HG02798 (cell line): Measurements from ENCODE around the gene RANBP3.
"Not testable (repeated sequence)": the region's sequence is repeated elsewhere in the genome, so short reads cannot be mapped to it uniquely, and the experiment has no call there.

Source experiments
- ATAC-seq: cut with Tn5 transposase; IDR thresholded peaks from one replicate; pipeline ENCODE4 v1.9.1; 2021; ENCODE audit warnings: mild to moderate bottlenecking; ENCODE audit not compliant: unreplicated experiment, poor library complexity

Gene RANBP3

DNA sequence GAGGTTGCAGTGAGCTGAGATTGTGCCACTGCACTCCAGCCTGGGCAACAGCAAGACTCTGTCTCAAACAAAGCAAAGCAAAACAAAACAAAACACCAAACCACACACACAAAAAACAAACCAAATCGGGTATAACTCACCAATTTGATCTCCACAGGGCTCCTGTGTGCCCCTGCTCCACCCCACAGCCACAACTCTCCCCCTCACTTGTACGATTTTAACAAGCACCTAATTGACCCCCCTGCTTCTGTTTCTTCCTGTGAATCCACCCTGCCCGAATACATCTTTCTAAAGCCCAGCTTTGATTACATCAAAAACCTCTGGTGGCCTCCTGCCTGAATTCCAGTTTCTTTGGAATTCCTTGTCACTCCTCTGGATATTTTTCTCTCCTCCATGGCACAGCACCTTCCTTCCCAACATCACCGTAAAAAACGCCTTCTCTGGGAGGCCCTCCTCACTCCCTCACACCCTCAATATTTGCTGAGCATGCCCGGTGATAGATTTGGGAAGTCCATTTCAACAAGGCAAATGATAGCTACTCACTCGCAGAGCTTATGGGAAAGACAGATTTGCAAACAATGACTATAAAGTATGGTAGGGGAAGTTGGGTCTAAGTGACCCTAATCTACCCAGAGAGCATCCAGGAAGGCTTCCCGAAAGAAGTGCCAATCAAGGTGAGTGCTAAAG is 11.6 kb upstream of the RANBP3 start:
- ATAC-seq: no peak

DNA sequence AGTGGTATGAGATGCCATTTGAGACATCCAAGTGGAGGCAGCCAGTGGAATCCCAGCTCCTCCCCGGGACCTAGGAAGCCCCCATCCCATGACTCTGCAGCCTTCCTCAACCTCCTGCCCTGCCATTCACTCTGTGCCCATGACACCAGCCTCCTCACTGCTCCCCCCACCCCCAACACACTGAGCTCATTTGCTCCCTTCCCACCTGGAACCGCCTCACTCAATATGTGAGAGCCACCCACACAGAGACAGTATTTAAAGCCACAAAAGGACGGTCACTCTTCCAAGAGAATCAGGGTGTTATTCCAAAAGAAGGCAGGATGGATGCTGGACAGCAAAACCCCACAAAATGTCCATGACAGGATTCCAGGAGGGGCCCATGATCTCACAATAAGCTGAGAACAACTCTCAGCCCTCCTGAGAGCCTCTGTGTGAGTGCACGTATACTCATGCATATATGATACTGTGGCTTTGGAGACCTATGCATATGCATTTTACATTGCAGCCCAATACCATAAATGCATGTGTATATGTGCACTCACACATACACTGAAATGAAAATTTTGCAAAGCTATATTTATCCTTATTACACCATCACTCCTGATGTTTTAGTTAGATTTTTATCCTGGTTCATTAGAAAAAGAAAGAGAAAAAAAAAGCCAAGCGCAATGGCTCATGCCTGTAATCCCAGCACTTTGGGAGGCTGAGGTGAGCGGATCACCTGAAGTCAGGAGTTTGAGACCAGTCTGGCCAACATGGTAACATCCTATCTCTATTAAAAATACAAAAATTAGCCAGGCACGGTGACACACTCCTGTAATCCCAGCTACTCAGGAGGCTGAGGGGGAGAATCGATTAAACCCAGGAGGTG is 10.8 kb upstream of the RANBP3 start:
- no peak for ATAC-seq

DNA sequence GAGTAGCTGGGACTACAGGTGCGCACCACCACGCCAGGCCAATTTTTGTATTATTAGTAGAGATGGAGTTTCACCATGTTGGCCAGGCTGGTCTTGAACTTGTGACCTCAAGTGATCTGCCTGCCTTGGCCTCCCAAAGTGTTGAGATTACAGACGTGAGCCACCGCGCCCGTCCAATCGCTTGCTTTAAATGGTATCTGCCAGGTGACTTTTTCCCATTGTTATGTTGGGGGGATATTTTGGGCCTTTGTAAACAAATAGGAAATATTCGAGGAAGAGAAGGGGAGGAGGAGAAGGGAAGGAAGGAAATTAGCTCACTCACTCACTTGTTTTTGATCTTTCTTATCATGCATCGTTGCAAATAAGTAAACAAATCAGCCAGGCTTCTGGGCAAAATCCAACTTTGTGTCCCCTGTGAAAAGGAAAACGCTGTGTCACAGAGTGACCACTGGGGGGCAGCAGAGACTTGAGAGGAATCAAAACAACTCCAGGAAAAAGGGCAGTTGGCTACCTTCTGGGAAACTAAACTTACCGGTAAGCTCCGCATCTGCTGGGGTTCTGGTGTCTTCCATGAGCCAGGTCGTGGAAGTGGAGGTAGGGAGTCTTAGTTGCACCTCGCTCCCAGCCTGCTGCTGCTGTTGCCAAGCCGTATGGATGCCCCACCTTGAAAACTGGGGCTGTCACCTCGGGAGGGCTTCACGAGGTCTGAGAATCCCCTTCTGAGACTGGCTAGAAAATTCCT is 9.3 kb upstream of the RANBP3 start:
- ATAC-seq: no peak

DNA sequence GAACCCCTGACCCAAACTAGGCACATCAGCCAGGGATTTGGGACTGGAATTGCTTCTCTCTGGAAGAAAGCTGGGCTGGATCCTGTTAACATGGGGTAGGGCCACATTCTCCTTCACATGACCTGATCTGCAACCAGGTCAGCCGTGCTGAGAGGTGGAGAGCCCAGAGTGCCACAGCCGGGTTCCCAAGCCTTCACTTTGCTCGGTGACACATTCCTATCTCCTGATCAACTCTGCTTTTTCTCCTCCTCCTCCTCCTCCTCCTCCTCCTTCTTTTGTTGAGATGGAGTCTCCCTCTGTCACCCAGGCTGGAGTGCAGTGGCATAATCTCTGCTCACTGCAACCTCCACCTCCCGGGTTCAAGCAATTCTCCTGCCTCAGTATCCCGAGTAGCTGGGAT is 7.9 kb upstream of the RANBP3 start:
- ATAC-seq: not testable (repeated sequence)

DNA sequence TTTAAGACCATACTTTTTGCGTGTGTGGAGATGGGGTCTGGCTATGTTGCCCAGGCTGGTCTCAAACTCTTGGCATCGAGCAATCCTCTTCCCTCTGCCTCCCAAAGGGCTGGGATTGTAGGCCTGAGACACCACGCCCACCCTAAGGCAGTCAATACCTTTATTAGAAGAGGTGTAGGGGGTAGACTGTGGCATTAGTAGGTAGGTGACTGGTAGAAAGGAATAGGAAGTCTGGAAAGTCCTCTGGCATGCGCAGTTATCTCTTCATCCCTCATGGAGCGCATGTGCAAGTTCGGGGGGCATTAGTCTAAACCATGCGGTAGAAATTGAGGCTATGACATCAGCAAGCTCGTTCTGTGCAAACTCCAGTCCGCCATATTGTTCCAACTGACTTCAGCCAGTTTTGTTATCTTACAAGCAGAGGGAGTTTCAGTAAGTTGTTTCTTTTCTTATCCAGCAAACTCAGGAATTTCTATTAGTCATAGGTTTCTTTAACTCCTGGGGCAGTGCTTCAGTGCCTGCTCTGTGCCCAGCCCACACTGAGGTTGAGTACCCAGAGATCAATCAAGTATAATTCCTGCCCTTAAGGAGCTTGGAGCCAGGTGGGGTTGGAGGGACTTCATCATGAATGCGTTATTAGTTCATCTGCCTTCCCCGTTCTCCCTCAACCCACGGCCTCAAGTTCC is 7.3 kb upstream of the RANBP3 start:
- no peak for ATAC-seq

DNA sequence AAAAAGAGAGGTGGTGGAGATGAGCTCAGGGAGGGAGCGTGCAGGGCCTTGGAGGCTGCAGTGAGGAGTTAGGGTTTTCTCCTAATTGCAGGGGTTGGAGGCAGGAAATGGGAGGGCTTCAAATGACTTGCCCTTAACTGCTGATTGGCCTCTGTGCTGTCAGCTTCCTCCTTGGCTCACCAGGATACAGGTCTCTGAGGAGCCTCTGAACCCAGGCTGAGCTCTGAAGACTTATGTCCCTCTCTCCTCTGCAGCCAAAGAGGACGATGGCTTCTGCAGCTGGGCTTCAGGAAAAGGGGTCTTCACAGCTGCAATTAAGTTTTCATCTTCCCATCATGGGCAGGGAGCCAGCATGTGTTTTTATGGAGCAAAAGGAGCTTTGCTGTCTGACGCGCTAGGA is 6.7 kb upstream of the RANBP3 start:
- ATAC-seq: no peak

DNA sequence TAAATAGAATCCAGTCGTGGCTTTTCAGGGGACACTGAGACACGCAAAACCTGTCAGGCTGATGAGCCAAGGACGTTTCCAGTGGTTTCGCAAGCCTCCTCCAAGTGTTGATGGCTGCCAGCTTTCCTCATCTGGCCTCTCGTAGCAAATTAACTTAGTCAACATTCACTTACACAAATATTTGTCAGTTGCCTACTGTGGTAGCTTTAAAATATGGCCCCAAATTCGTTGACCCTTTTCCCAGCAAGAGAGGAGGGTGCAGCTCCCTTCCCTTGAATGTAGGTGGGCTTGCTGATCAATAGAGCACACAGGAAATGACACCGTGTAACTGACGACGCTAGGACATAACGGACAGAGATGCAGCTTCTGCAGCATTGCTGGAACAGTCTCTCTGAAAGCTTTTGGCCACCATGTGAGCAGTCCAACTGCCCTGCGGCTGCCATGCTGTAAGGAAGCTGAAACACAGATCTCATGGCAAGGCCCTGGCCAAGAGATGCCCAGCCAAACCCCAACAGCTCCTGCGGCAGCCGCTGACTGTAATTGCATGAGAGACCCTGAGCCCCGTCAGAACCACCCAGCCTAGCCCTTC is 5.5 kb upstream of the RANBP3 start:
- no peak for ATAC-seq

DNA sequence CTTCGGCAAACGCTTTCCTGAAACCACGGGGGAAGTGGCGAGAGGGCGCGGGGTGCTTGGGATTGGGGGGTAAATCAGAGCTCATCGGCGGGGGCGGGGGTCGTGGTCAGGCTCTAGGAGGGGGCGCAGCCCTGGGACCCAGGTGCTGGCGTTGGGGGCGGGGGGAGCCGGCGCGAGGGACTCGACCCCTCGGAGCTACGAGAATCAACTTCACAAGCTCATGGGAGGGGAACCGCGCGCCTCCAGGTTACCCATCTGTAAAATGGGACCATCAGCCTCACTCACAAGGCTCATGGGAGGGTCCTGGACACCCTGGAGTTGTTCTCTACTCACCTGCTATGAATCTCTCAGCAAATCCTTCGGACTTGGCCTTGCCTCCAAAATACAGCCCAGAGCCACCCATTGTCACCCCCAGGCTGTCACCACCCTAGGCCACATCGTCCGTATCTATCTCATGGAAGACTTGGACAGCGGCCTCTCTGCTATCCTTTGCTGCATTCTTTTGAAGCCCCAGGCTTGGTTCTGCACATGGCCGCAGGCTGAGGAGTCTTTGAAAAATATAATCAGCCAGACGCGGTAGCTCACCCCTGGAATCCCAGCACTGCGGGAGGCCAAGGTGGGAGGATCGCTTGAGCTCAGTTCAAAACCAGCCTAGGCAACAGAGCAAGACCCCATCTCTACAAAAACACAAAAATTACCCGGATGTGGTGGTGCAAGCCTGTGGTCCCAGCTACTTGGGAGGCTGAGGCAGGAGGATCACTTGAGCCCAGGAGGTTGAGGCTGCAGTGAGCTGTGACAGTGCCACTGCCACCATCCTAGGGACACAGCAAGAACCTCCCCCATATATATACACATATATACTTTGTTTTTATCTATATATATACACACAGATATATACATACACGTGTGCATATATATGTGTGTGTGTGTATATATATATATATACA is 939 bp upstream of the RANBP3 start:
- ATAC-seq: no peak

DNA sequence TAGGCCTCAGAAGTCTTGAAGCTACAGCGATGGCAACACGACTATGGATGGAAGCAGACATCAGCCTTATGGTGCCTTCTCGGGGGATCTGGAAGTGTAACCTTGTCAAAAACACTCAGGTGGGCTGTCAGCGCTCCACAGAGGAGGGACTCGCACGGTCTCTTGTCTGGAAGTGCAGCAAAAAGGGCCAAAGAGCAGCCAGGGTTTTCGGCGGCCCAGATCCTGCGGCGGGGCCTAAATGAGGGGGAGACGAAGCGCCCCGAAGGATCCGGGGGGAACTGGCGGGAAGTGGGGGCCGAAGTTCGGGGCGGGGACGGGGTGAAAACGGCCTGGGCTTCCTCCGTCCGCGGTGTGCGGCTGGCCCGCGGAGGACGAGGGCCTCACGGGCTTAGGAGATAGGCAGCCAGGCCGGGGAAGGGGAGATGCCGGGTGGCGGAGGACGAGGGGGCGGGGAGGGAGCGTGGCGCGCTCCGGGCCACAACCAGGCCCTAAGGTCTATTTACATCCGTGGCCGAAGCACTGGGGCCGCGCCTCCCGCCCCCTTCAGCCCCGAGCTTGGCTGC is 637 bp downstream of the RANBP3 start:
- ATAC-seq: peak; percentile 0

DNA sequence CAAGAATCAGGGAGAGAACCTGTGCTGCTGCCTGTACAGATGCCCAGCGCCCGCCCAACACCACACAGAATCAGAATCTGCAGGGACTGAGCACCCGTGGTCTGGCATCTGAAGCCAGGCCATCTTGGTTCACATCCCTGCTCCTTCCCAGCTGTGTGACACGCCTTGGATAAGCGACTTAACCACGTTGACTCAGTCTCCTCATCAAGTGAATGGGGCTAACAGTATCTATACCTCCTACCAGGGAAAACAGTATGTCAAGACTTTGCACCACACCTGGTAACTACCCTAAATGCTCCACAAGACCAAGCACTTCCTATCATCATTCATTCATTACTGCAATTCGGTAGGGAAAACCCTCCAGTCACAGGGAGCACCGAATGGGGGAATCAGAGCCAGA is 1.2 kb downstream of the RANBP3 start:
- ATAC-seq: no peak

DNA sequence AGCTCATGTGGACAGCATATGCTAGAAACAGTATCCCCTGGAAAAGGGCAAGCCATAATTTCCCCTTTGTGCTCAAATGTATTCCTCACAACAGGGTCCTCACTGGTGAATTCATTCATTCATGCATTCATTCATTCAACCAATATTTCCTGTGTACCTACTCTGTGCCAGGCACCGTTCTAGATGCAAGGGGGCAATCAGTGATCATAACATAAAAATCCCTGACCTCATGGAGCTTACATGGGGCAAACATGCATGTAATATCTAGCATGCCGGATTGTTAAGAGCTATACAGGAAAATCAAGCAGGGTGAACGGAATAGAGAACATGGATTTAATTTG is 2.6 kb downstream of the RANBP3 start:
- ATAC-seq: no peak

DNA sequence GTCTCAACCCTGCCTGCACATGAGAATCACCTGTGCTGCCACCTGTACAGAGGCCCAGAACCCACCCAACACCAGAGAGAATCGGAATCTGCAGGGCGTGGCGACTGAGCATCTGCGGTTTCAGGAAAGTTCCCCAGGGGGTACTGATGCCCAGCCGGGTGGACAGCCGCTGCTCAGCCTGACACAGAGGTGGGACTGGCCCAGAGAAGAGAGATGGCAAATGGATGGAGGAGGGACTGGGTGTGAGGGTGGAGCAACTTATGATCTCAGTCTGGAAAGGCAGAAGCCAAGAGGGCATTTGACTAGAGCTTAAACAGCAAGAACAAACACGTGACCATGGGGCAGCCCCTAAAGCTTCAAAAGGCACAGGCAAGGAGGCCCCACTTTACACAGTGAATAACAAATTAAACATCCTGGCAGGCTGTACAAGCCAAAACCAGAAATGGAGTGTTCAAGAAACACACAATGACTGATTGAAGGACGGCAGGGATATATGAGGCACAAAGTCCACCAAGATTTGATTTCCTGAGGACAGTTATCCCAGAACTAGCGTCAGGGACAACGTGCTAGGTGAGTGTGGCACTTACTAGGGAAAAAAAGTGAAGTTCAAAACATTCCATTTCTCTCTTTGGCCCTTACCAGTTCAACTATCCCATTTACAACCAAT is 3.1 kb downstream of the RANBP3 start:
- no peak for ATAC-seq

DNA sequence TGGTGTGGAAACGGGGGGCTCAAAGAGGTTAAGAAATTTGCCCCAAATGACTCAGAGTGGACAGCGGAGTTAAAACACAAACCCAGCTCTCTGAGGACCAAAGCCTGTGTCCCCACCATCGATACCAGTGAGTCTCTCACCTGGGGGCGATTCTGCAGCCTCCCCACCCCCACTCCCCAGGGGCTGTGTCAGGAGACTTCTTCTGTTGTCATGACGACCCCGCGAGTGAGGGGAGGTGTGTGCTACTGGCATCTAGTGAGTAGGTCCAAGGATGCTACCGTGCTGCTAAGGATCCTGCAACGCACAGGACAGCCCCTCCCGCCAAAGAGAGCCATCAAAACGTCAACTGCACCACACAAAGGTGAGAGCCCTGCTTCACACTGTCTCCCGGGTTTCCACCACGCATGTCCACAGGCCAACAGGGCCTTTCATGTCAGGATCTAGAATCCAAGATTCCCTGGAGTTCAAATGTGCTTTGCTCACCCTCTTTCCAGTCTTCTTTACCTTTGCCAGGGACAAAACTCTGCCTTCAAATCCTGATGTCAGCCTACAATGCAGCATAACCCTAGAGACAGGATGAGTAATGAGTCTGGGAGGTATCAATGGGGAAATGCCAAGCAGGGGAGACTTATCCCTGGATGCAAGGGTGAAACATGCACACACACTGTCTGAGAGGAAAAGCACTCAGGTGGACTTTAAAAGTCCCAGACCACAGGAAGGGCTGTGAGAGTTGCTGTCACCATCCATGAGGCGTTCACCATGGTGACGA is 3.9 kb downstream of the RANBP3 start:
- no peak for ATAC-seq

DNA sequence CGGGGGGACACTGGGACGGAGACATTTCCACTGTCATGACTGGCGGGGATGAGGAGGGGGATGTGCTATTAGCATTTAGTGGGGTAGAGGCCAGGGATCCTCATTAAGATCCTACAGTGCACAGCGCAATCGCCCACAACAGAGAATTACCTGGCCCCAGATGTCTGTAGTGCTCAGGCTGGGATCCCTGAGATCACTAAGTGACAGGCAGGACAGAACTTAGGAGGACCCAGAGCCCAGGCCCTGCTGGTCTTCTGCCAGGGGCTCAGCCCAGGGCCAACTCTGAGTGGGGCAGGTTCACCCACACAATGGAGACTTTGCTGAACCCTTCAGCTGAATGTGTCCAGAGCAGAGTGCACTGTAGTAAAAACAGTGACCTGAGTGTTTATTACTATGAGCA is 4.6 kb downstream of the RANBP3 start:
- no peak for ATAC-seq

DNA sequence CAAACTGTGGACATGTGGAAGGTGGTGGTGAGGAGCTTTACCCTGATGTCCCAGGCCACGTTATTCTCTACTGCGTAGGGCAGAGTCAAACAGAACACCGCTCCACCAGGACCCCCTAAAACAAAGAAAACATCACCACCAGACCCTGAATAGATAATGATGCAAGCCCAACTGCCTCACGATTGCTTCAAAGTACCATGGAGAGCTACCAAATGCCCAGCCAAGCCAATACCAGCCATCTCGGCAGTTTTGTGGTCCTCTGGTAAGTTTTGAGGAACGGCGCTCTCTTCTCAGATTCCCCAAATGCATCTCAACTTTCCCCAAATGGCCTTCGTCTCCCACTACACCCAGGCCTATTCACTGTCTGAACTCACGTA is 5.6 kb downstream of the RANBP3 start:
- no peak for ATAC-seq

DNA sequence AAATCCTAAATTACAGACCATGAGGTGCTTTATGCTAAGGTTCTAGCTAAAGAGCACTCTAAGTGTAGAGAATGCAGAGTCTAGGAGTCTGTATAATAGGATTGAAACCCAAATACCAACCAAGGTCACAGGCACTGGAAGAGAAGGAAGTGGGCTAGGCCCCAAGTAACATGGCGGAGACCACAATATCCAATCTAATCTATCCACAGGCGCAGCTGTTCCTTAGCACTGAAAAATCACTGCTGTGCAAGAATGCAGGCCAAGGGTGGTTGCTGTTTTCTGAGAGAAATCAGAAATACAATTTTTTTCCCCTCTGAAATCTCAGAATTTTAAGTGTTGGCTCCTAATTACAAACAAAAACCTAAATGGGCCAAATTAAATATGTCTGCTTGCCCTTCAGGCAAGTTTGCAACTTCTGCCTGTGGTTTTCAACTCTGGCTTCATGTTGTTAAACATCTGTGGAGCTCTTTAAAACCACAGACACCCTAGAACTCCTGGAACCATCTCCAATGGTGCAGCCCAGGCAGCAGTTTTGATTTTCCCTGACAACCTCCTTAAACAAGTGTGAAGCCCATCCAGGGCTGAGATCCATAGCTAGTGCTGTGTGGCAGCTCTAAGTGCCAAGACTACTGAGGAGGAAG is 6.1 kb downstream of the RANBP3 start:
- ATAC-seq: no peak

DNA sequence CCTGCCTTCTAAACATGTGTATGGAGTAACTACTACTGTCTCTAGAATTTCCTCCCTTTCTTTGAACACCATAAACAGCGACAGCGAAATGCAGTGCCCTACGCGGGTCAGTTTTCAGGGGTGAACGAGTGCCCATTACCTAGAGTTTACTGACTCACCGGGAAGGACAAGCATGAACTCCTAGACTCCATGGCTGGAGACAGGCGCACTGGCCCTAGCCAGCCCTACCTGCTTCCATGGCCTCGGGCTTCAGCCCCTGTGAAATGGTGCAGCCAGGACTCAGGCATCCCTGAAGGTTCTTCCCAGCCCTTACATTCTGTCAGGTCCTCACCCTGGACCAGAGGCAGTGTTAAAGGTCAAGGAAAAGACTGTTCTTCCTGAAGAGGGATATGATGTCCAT is 8.5 kb downstream of the RANBP3 start:
- no peak for ATAC-seq
